ENCODE measurements around the gene SLC38A1.
"Not testable (repeated sequence)": the region's sequence is repeated elsewhere in the genome, so short reads cannot be mapped to it uniquely, and the experiment has no call there.

Gene SLC38A1

GRCh38 chr12:46206471-46206870 is 62.4 kb downstream of the SLC38A1 start:
- DNase-seq (ENCODE audit: low read depth): no peak

DNA sequence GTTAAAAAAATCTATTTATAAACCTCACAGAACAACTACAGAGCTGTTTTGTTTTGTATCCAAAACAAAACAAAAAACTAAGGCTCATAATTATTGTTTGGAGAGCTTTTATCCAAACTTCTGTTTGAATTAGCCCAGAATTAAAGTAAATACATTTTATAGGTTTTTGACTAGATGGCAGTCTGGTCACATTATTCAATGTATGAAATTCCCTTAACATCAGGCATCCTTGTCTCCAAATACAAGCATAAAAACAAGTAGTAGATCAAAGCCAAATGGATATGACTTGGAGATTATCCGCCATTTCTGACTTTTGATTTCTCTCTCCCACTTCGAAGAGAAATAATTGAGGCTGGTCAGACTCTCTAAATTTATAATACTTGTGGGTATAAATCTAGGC is 63.5 kb downstream of the SLC38A1 start:
- no peak for DNase-seq (ENCODE audit: low read depth)

DNA sequence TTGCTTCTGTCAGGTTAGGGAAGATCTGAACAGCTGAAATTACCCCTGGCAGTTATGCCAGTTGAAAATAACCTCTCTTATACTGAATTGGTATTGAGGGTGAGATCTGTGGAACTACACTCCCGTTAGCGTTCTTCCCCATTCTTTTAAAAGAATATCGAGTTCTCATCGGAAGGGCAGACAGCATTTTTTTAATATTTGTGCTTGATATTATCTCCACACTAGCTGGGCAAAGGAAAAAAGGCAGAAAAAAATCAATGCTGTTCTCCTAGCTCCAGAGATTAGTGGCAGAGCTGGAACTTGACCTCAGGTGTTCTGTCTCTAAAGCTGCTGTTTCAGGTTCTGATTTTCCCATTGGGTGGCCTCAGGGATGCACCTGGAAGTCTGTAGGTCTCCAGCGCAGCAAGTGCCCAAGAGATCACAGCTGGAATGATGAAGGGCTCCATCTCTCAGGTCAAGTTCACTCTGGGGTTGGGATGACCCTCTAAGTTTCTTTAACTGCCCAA is 67.5 kb downstream of the SLC38A1 start:
- no peak for DNase-seq (ENCODE audit: low read depth)

DNA sequence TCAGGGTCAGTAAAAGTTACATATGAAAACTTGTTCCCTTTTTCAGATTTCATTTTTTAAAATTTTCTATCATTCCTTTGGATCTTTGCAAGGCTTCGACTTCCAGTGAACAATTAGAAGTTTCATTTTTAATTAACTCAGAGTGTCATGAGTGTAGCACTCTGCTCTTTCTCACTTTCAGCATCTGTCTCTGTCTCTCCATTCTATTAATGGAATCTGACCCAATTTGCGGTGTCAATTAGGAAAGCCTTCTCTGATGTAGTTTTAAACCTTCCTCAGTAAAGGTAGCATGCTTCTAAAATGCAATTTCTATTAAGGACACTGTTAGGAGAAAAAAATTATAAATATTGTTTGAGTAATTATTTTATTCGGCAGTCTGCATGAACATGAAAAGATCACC is 68.3 kb downstream of the SLC38A1 start:
- DNase-seq (ENCODE audit: low read depth): no peak

DNA sequence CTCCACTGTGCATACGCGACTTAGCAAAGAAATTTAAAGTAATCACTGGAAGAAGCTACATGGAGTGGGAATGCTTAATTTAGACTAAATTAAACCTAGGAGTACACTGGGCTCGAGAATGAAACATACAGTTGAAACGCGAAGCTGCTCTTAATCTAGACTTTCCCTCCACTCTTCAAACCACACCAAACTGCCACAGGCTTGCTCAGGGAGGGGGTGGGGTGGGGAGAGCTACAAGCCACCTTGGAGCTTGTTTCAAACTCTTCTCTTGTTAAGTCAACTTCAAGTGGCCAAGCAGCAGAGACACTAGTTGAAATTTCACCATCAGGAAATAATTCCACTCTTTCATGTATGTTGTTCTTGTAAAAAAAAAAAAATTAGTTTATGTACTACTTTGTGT is 69.9 kb downstream of the SLC38A1 start:
- no peak for DNase-seq (ENCODE audit: low read depth)

DNA sequence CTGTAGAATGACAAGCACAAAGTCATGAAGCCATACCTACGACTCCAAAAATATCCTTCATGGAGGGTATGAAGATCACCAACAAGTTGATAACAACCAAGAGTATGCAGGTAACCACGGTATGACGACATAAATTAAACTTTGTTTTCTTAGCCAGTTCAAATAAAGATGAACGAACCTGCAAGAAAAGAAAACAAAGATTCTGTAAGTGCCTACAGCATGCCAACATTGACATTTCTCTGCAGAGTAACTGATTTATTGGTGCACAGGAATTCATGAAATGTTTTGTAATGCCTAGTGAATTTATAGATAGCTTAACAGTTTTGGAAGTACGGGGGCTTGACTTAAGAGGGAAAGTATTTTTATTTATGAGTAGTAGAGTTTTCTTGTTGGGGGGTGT is 71.0 kb downstream of the SLC38A1 start:
- DNase-seq (ENCODE audit: low read depth): no peak

DNA sequence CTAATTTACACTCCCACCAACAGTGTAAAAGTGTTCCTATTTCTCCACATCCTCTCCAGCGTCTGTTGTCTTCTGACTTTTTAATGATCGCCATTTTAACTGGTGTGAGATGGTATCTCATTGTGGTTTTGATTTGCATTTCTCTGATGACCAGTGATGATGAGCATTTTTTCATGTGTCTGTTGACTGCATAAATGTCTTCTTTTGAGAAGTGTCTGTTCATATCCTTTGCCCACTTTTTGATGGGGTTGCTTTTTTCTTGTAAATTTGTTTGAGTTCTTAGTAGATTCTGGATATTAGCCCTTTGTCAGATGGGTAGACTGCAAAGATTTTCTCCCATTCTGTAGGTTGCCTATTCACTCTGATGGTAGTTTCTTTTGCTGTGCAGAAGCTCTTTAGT is 78.3 kb downstream of the SLC38A1 start:
- not testable (repeated sequence) for DNase-seq (ENCODE audit: low read depth)

DNA sequence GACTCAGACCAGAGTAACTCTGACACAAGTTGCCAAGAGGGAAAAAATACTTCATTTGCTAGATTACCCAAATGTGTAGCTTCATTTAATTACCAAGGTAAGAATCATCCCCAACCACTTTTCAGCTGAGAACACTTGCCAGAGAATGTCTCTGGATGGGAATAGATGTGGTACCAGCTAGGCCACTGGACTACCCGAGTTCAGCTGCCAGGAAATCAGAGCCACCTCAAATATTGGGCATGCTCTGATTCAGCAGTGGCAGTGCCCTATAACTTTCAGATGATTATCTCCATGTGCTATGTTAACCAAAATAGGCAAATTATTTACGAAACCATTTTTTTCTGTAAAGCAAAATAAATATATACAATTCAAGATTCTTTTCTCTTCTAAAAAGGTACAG is 80.7 kb downstream of the SLC38A1 start:
- no peak for DNase-seq (ENCODE audit: low read depth)

DNA sequence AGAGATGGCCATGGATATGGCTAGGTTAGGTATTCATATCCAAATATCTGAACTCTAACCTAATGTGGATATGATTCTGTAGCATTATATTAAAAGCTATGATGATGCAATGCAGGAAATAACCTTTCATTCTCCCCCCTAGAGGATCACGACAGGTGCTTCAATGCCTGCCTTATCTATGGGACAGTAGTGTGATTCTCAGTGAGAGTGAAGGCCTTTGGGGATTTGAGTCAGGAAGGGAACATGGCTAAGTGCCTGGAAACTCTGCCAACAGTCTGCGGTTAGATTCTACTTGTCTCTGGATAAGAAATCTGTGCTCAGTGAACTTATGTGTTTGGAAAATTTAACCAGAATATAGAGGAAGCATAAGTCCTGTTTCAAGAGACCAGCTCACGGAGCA is 81.8 kb downstream of the SLC38A1 start:
- DNase-seq (ENCODE audit: low read depth): no peak

DNA sequence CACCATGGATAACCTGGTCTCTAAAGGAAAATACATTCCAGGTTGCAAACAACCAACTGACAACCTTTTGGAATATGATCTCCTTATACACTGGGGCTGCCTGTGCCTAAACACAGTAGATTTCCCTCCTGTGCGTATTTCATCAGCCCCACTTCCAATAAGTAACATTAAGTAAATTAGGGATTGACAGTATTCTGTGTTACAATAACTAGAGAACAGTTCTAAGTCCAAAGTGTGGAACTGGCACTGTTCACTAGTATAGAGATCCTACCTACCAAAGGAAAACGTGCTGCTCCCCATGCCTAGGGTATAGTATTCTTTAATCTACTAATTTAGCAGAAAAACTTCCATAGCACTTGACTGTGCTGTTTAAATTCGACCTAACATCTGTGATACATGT is 82.8 kb downstream of the SLC38A1 start:
- no peak for DNase-seq (ENCODE audit: low read depth)

DNA sequence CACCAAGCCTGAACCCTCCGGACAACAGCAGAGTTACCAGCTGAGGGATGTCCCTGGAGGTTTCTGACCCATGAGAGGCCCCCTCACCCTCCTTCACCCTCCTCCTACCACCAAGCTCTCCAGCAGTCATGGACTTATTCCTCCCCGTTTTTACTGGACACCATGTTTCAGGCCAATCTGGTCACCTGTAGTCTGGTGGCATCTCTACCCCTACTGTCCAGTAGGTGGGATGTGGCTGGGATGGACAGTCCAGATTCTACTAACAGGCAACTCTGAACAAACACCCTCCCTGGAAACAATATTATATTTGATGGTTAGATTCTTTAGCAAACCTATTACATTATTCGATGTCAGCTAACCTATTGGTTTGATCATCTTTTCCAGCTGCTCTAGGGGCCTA is 83.2 kb downstream of the SLC38A1 start:
- no peak for DNase-seq (ENCODE audit: low read depth)

- no peak for DNase-seq (ENCODE audit: low read depth)
These were observed 83.8 kb downstream of the SLC38A1 start for GRCh38 chr12:46184798-46185595.

DNA sequence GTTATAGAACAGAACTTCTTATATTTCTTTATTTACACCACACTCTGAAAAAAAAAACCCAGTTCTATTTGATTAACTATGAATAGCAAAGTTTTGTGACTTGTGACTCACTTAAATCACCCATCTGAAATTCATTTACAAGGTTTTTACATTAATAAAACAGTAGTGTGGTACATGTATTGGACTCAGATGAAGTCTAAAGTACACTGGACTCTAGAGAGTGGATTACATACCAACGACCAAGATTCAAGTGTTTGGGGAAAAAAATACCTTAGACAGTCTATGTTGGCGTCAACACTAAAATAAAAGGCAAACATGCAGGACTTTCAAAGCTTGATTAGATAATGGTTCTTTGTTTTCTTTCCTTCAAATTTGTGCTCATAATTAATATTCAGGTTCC is 85.7 kb downstream of the SLC38A1 start:
- DNase-seq (ENCODE audit: low read depth): no peak

DNA sequence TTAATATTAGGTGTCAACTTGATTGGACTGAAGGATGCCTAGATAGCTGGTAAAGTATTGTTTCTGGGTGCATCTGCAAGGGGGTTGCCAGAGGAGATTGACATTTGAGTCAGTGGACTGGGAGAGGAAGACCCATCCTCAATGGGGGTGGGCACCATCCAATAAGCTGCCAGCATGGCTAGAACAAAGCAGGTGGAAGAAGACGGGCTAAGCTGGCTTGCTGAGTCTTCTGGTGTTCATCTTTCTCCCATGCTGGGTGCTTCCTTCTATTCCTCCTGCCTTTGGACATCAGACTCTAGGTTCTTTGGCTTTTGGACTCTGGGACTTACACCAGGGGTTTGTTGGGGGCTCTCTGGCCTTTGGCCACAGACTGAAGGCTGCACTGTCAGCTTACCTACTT is 87.4 kb downstream of the SLC38A1 start:
- DNase-seq (ENCODE audit: low read depth): no peak

DNA sequence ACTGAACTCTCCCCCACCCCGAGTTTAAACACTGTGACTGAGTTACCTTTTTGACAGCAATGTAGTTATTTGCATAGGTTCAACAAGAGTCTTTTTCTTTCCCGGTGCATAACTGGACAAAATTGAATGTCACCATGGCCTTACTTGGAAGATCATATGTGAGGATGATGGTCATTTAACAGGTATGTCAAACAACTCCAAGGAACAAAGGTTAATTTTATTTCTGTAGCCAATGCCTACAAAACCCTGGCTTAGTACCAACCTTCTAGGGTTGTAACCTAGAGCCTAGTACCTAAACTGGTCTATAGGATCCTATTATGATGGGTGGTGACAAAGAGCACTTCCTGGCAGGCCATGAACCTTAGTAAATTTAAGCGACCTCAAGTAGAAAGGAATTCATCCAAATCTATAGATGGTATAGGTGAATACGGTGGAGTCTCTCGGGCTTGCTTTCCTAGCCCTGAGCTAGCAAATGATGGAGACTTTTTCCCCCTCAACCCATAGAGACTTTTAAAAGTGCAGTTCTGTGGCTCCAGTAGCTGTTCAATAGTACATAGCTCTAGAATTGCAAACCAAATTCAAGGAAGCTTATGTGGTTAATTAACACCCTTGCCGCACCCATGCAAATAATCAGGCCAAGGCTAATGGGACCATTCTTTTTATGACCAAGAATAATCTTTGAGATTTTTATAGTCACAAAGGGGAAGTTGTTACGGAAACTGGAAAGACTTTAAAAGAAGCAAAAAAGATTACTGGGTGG is 89.0 kb downstream of the SLC38A1 start:
- DNase-seq (ENCODE audit: low read depth): no peak

DNA sequence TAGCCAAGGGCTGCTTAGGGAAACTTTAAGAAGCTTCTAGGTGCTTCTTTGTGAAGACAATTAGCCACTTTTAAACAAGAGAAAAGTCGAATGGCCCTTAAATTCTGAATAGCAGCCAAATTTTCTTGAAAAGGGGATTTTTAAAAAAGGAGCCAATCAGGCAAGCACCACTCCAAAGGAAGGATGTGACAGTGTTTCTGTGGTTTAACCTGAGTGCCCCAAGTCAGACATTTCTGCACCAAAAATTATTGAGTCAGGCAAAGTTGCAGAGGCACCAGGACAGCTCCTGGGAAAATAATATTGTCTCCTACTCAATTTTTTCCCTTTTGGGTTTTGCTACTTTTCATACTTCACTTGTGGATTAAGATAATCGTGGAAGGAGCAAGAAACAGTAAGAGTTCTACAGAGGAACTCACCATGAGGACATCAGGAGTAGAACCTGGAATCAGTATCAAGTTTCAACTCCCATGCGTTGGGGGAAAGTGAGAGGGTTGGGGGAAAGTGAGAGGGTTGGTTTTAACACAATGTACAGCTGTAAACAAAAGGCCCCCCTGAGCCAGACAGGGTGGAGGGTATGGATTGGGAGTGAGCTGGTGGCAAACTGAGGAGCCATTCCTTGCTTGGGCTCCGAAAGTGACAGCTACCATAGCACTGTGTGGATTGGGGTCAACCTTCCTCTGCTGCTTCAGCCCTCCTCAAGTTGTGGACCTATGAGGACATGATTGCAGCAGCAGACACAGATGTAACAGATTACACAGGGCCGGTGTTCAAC is 90.8 kb downstream of the SLC38A1 start:
- no peak for DNase-seq (ENCODE audit: low read depth)

DNA sequence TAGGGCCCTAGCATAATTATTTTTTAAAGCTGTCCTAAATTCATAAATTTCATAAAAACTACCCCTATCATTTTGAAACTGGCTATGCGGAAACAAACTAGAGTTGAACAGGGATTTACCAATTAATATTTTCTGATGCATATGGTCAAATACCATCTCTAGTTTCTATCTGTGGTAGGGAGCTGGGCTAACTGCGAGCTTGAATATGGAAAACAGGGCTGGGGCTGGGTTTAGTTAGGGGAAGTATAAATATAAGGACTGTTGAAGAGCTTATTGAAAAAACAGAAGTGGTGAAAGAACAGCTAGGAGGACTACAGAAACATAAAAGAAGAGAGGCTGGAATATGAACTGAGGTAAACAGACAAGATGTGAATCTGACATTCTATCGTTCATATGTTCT is 91.8 kb downstream of the SLC38A1 start:
- DNase-seq (ENCODE audit: low read depth): no peak

GRCh38 chr12:46174919-46175318 is 93.9 kb downstream of the SLC38A1 start:
- DNase-seq (ENCODE audit: low read depth): no peak

DNA sequence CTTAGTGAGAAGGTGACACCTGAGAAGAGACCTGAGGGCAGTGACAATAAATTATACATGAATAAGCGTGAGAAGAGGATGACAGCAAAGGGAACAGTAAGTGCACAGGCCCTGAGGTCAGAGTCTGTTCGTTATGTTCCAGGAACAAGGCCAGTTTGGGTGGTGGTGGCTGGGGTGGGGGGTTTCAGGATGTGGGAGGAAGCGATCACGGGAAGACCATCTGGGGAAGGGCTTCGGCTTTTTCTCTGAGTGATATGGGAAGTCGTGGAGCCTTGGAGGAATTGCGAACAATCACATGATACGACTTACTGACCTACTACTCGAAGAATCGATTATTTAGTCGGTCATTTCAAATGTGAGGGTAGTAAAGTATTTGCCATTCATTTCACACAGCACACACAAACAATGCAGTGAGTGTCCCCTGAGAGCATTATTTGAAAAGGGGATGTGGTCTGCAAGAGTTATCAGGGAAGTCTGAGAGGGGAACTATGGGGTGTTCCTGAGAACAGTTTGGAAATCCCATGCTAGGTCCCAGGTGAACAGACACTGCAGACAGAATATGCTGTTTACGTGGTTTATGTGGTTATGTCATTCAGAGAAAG is 94.7 kb downstream of the SLC38A1 start:
- no peak for DNase-seq (ENCODE audit: low read depth)

DNA sequence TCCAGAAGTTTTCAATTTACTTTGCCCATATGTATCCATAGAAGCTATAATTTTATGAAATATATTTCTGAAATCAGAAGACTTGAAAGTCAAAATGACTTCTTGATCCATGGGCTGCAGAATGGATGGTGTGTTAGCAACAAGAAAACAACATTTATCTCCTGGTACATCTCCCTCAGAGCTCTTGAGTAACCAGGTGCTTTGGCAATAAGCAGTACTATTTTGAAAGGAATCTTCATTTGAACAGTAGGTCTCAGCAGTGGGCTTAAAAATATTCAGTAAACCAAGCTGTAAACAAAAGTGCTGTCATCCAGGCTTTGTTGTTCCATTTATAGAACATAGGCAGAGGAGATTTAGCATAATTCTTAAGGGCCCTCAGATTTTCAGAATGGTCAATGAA is 100.4 kb downstream of the SLC38A1 start:
- no peak for DNase-seq (ENCODE audit: low read depth)

GRCh38 chr12:46167412-46167811 is 101.4 kb downstream of the SLC38A1 start:
- no peak for DNase-seq (ENCODE audit: low read depth)

DNA sequence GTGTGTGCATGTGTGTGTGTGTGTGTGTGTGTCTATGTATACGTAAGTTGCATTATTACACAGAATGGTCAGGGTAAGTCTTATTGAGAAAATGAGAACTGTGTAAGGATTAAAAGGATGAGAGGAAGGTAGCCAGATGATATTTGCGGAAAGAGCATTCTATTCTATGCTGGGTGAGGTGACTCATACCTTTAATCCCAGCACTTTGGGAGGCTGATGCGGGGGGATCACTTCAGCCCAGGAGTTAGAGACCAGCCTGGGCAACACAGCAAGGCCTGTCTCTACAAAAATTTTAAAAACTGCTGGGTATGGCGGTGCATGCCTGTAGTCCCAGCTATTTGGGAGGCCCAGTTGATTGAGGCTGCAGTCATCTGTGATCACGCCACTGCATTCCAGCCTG is 103.7 kb downstream of the SLC38A1 start:
- DNase-seq (ENCODE audit: low read depth): no peak

Data from stimulated activated CD8-positive, alpha-beta memory T cell treated with anti-CD3 and anti-CD28 coated beads, Interleukin-15, amount 100 ng/mL, for 24 hours (primary cell).